OCI-LY7 (cell line): ENCODE data around the gene MOB3B.

Experiments
- CTCF ChIP-seq: fragments of 200-600 bp; sonication (generic); conservative IDR thresholded peaks from 2 replicates; pipeline ENCODE4 v1.5.1; 2014; ENCODE audit warnings: mild to moderate bottlenecking, antibody characterized with exemption, low read length, moderate library complexity, mixed read lengths
- EZH2phosphoT487 ChIP-seq: fragments of 200-600 bp; sonication (generic); IDR thresholded peaks from 2 replicates; pipeline ENCODE4 v1.6.1; 2018; ENCODE audit warnings: low read depth, borderline replicate concordance, mild to moderate bottlenecking, mixed run types, antibody characterized with exemption, low read length, moderate library complexity, mixed read lengths

- TF ChIP-seq CTCF = no peak
- no peak for TF ChIP-seq EZH2phosphoT487
These were observed 1.9 kb downstream of the MOB3B start for GRCh38 chr9:27527702-27528075.
